Measurements from ENCODE around the gene EVL. TPM values are rescaled to one million over a fixed set of nuclear protein-coding genes. Genes with fewer than 3 reads are reported as not detected.

Gene EVL
- polyA plus RNA-seq, 2 of the 4 experiments (the other 2 are of a cell fraction), result 14.8 to 32.9 TPM

GRCh38 chr14:100081997-100082625 is 16.9 kb downstream of the EVL start:
- POLR2A ChIA-PET, result no interaction called here
- H3K27ac ChIP-seq, result no peak overlapping the region
- ATAC-seq, result no peak

GRCh38 chr14:100082723-100083122 is 17.5 kb downstream of the EVL start:
- Histone ChIP-seq H3K4me2 (no peak overlapping the region), H3K9me3 (no peaks in the 10 kb centered on the region), H3K27ac (no peak overlapping the region), H3K4me1 (no peaks in the 10 kb centered on the region), H3K4me3 (no peak overlapping the region)
- FAIRE-seq, result no peak
- no peak for DNase-seq (ENCODE audit: low read depth in 1 of 2, low spot score in 1 of 2)
- 89% methylated on average over 3 of the region's 3 CpGs for WGBS (ENCODE audit: missing lambda C conversion rate)
- ChIA-PET CTCF (interaction anchor here (1.0 to 9.1 kb wide), 5 partner anchors 11 to 110 kb away, joined by 3 to 52 read pairs (median 3); no protein-coding TSS in a partner anchor), POLR2A (no interaction called here)
- no peak for TF ChIP-seq KDM5A (IDR thresholded peaks at IDR 0.05)
- no peak for TF ChIP-seq BCL3 (IDR thresholded peaks at IDR 0.05)
- no peak for TF ChIP-seq CBX2 (IDR thresholded peaks at IDR 0.05; ENCODE audit: borderline replicate concordance, low read depth)
- TF ChIP-seq ZC3H11A (IDR thresholded peaks at IDR 0.05), result no peak
- TF ChIP-seq HOXB13 (CRISPR knock-in tag; IDR thresholded peaks at IDR 0.05; ENCODE audit: low read depth), result no peak
- TF ChIP-seq EP300 (IDR thresholded peaks at IDR 0.05), result no peak
- ATAC-seq, result no peak

More at GRCh38 chr14:100081997-100082625, 16.9 kb downstream of the EVL start:
- H3K4me1 ChIP-seq, result no peaks in the 10 kb centered on the region
- no peak for TF ChIP-seq KDM1A (IDR thresholded peaks at IDR 0.05; ENCODE audit: low read depth)
- no peak for TF ChIP-seq HDAC2 (IDR thresholded peaks at IDR 0.05)
- no peak for TF ChIP-seq ESRRA (IDR thresholded peaks at IDR 0.05; ENCODE audit: borderline replicate concordance, low read length)
- TF ChIP-seq CEBPB (IDR thresholded peaks at IDR 0.05), result no peak
- no peak for TF ChIP-seq RFX5 (IDR thresholded peaks at IDR 0.05)
- no peak for TF ChIP-seq HES2 (IDR thresholded peaks at IDR 0.05)
- TF ChIP-seq MAX (IDR thresholded peaks at IDR 0.05), result no peak
- TF ChIP-seq RARB (CRISPR knock-in tag; IDR thresholded peaks at IDR 0.05), result no peak
- TF ChIP-seq CHD4 (IDR thresholded peaks at IDR 0.05; ENCODE audit: borderline replicate concordance), result no peak
- TF ChIP-seq NPAS2 (CRISPR knock-in tag; IDR thresholded peaks at IDR 0.05; ENCODE audit: borderline replicate concordance), result no peak
- no peak for TF ChIP-seq FOSL2 (IDR thresholded peaks at IDR 0.05)
- TF ChIP-seq FOSL2 (CRISPR knock-in tag; IDR thresholded peaks at IDR 0.05), result no peak
- no peak for TF ChIP-seq REST (IDR thresholded peaks at IDR 0.05)
- TF ChIP-seq ZNF302 (CRISPR knock-in tag; IDR thresholded peaks at IDR 0.05), result no peak
- no peak for TF ChIP-seq ELK1 (IDR thresholded peaks at IDR 0.05; ENCODE audit: low read depth, low read length)
- CTCF ChIA-PET, result interaction anchor here (1.0 to 9.1 kb wide), 8 partner anchors 10 to 111 kb away, joined by 3 to 52 read pairs (median 3); no protein-coding TSS in a partner anchor
- no peak overlapping the region for H3K4me2 ChIP-seq
- FAIRE-seq (no peak), DNase-seq (ENCODE audit: low read depth in 1 of 2, low spot score in 1 of 2) (no peak)
- WGBS (ENCODE audit: missing lambda C conversion rate), result 96% methylated on average over 12 of the region's 12 CpGs
- H3K9me3 ChIP-seq, result no peaks in the 10 kb centered on the region
- no peak overlapping the region for H3K4me3 ChIP-seq
